PC-9 (cell line): ENCODE measurements around the gene MAMDC4. TPM values are rescaled to one million over a fixed set of nuclear protein-coding genes. Genes with fewer than 3 reads are reported as not detected.

Source experiments
- BruUV-seq: library from RNA; stranded (reverse); fragments of 400-500 nt; replicated peaks from 2 replicates; lab custom pipeline; 2021; lab: Mats Ljungman, UMichigan
- CTCF ChIA-PET: fragments of 300-600 bp; sonication (Branson Sonifier 250); formaldehyde crosslinking; loops from one replicate; lab custom pipeline; 2022; ENCODE audit warnings: antibody characterized with exemption; lab: Charles Lee
- POLR2A ChIA-PET: fragments of 300-600 bp; sonication (Branson Sonifier 250); formaldehyde crosslinking; loops from one replicate; lab custom pipeline; 2022; ENCODE audit warnings: antibody characterized with exemption; ENCODE audit not compliant: unreplicated experiment; lab: Charles Lee
- DNase-seq, 2 experiments: peaks; one replicate each; pipeline versions ENCODE4 v3.0.0 to v3.0.0-alpha.2; 2015 to 2022; ENCODE audit warnings: mixed read lengths in 1 of 2
- H2AFZ ChIP-seq: fragments of 200-600 bp; sonication (generic); 2 replicates; pipeline ENCODE4 v1.8.1; 2017; ENCODE audit warnings: antibody characterized with exemption
- H3F3A ChIP-seq: fragments of 200-600 bp; sonication (generic); 2 replicates; pipeline ENCODE4 v1.8.1; 2017; ENCODE audit warnings: antibody characterized with exemption, mild to moderate bottlenecking, low read depth; ENCODE audit not compliant: insufficient read depth
- H3K27ac ChIP-seq: fragments of 200-600 bp; sonication (generic); 2 replicates; pipeline ENCODE4 v1.6.1; 2016; ENCODE audit warnings: mixed run types
- H3K27me3 ChIP-seq: fragments of 200-600 bp; sonication (generic); 2 replicates; pipeline ENCODE4 v1.6.1; 2016; ENCODE audit warnings: low read depth, mixed run types; ENCODE audit not compliant: insufficient read depth
- H3K36me3 ChIP-seq: fragments of 200-600 bp; sonication (generic); 2 replicates; pipeline ENCODE4 v1.6.1; 2016; ENCODE audit warnings: low read depth, mixed run types
- H3K4me1 ChIP-seq: fragments of 200-600 bp; sonication (generic); replicated peaks from 2 replicates; pipeline ENCODE4 v1.6.1; 2016; ENCODE audit warnings: mixed run types; ENCODE audit not compliant: insufficient read depth
- H3K4me2 ChIP-seq: fragments of 200-600 bp; sonication (generic); 2 replicates; pipeline ENCODE4 v1.6.1; 2017; ENCODE audit warnings: mixed run types
- H3K4me3 ChIP-seq: fragments of 200-600 bp; sonication (generic); 2 replicates; pipeline ENCODE4 v1.6.1; 2016; ENCODE audit warnings: mixed run types
- H3K79me2 ChIP-seq: fragments of 200-600 bp; sonication (generic); 2 replicates; pipeline ENCODE4 v1.6.1; 2017; ENCODE audit warnings: low read depth, mixed run types
- H3K9me2 ChIP-seq: fragments of 200-600 bp; sonication (generic); 2 replicates; pipeline ENCODE4 v1.8.1; 2017; ENCODE audit warnings: mild to moderate bottlenecking; ENCODE audit not compliant: insufficient read depth
- H3K9me3 ChIP-seq: fragments of 200-600 bp; sonication (generic); 2 replicates; pipeline ENCODE4 v1.8.1; 2016; ENCODE audit warnings: low read depth; ENCODE audit not compliant: insufficient read depth
- H4K20me1 ChIP-seq: fragments of 200-600 bp; sonication (generic); 2 replicates; pipeline ENCODE4 v1.8.1; 2017; ENCODE audit not compliant: insufficient read depth
- EZH2 ChIP-seq: fragments of 200-600 bp; sonication (generic); IDR thresholded peaks from 2 replicates; pipeline ENCODE4 v1.8.0; 2017; ENCODE audit warnings: antibody characterized with exemption, low read depth
- intact Hi-C: fragments of 100-400 bp; cut with micrococcal nuclease; formaldehyde crosslinking; loops from one replicate; pipeline ENCODE4 v1.10.0; 2022; ENCODE audit not compliant: unreplicated experiment
- total RNA-seq: library from RNA; stranded (reverse); gene quantifications from 2 replicates; pipeline ENCODE4 v1.2.3, GENCODE V29; 2021
- TF ChIP-seq, protein P1 (sequence below): fragments of 200-600 bp; sonication (generic); conservative IDR thresholded peaks from 2 replicates; pipeline ENCODE4 v1.6.1; 2017; ENCODE audit warnings: mixed run types, antibody characterized with exemption, mild to moderate bottlenecking, moderate library complexity

MAMDC4 gene
- total RNA-seq, 1 experiment from 2014 or later, result 9.2 TPM

DNA sequence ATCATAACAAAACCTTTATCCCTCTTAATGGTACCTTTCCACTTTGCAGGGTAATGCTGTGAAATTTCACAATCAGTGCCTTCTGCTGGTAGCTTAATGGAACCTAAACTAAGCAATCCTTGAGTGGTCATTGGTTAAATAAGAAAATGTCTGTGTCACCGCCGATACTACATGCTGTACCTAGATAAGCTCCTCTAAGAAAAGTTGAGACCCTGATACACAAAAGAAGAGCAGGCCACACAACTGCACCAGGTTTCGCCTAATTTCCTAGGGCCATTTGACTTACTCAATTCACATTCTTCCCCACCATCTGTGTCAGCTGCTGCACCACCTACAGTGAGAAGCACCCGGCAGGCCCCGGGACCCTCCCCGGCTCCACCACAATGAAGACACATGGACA is 23.0 kb downstream of the MAMDC4 start:
- DNase-seq, result no peak

DNA sequence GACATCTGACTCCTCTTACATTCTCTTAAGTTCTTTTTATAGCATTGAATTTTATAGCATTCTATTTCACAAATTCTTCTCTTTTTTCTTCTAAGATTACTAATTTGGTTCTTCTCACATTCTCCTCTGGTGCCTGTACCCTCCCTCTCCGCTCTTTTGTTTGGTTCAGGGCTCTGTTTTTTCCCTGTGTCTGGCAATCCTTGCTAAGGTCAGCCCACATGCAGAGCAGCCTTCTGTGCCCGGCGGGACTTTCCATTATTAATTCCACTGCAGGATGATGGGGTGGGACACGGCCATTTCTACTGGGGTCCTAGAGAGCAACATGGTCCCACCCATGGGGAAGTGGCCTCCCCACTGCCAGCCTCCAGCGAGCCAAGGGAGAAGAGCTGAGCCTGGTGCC is 24.3 kb downstream of the MAMDC4 start:
- BruUV-seq, result no TSS peak
- TF ChIP-seq, protein P1, sequence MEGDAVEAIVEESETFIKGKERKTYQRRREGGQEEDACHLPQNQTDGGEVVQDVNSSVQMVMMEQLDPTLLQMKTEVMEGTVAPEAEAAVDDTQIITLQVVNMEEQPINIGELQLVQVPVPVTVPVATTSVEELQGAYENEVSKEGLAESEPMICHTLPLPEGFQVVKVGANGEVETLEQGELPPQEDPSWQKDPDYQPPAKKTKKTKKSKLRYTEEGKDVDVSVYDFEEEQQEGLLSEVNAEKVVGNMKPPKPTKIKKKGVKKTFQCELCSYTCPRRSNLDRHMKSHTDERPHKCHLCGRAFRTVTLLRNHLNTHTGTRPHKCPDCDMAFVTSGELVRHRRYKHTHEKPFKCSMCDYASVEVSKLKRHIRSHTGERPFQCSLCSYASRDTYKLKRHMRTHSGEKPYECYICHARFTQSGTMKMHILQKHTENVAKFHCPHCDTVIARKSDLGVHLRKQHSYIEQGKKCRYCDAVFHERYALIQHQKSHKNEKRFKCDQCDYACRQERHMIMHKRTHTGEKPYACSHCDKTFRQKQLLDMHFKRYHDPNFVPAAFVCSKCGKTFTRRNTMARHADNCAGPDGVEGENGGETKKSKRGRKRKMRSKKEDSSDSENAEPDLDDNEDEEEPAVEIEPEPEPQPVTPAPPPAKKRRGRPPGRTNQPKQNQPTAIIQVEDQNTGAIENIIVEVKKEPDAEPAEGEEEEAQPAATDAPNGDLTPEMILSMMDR, result no peak
- TF ChIP-seq EZH2, result no peak
- Histone ChIP-seq H3K4me3 (no peak overlapping the region), H3F3A (peaks cover 8% of the 10 kb centered on the region; the same call in 1 of the 2 replicates), H3K79me2 (no peaks in the 10 kb centered on the region), H3K36me3 (no peaks in the 10 kb centered on the region), H3K4me2 (no peak overlapping the region), H3K9me2 (no peaks in the 10 kb centered on the region), H4K20me1 (no peaks in the 10 kb centered on the region), H2AFZ (no peak overlapping the region), H3K9me3 (peaks cover 10% of the 10 kb centered on the region), H3K4me1 (peaks cover 10% of the 10 kb centered on the region), H3K27ac (no peak overlapping the region), H3K27me3 (no peaks in the 10 kb centered on the region)
- DNase-seq, result no peak
- ChIA-PET POLR2A (interaction anchor here (0.6 kb wide), 1 partner anchor 11 kb away, joined by 7 read pairs; no protein-coding TSS in a partner anchor), CTCF (no interaction called here)
- intact Hi-C loops, result no loop called here

More for the DNA sequence above, 23.0 kb downstream of the MAMDC4 start:
- H3K27ac ChIP-seq, result no peak overlapping the region
- H3K27me3 ChIP-seq, result no peaks in the 10 kb centered on the region
- CTCF ChIA-PET, result no interaction called here
- H3K9me2 ChIP-seq, result no peaks in the 10 kb centered on the region
- no peak overlapping the region for H3K4me3 ChIP-seq
- H2AFZ ChIP-seq, result no peak overlapping the region
- 0 out of 2 replicates have a peak, but pooled peaks cover 5% of the 10 kb centered on the region for H3K4me1 ChIP-seq
- TF ChIP-seq, protein P1, result no peak
- TF ChIP-seq EZH2, result no peak
- no peak overlapping the region for H3K4me2 ChIP-seq
- H3F3A ChIP-seq, result no peaks in the 10 kb centered on the region
- no TSS peak for BruUV-seq
- intact Hi-C loops, result no loop called here
- POLR2A ChIA-PET, result no interaction called here
- H3K9me3 ChIP-seq, result peaks cover 14% of the 10 kb centered on the region
- no peaks in the 10 kb centered on the region for H3K79me2 ChIP-seq
- H3K36me3 ChIP-seq, result no peaks in the 10 kb centered on the region
- H4K20me1 ChIP-seq, result no peaks in the 10 kb centered on the region

DNA sequence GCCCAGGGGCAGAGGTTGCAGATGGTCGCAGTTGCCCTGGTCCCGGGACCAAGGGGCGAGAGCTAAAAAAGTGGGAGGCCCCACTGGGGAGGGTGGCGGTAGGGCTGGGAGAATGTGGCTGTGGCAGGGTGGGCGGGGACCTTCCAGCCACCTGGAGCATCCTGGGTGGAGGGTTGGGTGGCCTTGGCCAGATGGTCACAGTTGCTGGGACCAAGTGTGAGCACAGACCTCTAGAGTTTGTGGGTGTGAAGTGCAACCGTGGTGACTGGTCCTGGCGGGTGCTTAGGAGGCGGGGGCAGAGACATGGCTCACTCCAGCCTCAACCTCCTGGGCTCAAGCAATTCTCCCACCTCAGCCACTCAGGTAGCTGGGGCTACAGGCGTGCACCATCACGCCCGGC is 28.5 kb downstream of the MAMDC4 start:
- intact Hi-C loops, result loop anchor here (5.0 kb wide), 1 partner anchor 62 kb away; the partner anchor contains the start of gene FBXW5
- no peak overlapping the region for H3K4me2 ChIP-seq
- no peak overlapping the region for H3K4me3 ChIP-seq
- H3K4me1 ChIP-seq, result peaks cover 37% of the 10 kb centered on the region
- H3K36me3 ChIP-seq, result no peaks in the 10 kb centered on the region
- no peak for TF ChIP-seq EZH2
- TF ChIP-seq, protein P1, result no peak
- no peaks in the 10 kb centered on the region for H3K9me2 ChIP-seq
- H2AFZ ChIP-seq, result no peak overlapping the region
- no peak overlapping the region for H3K27ac ChIP-seq
- POLR2A ChIA-PET, result no interaction called here
- no peaks in the 10 kb centered on the region for H4K20me1 ChIP-seq
- CTCF ChIA-PET, result interaction anchor here (0.7 kb wide), 2 partner anchors 52 to 93 kb away, joined by 4 to 9 read pairs; no protein-coding TSS in a partner anchor
- no TSS peak for BruUV-seq
- no peaks in the 10 kb centered on the region for H3K27me3 ChIP-seq
- DNase-seq, result no peak
- H3K79me2 ChIP-seq, result 0 out of 2 replicates have a peak, but pooled peaks cover 6% of the 10 kb centered on the region
- peaks cover 35% of the 10 kb centered on the region for H3F3A ChIP-seq
- no peaks in the 10 kb centered on the region for H3K9me3 ChIP-seq
